ENCODE data around the gene DPYSL3. TPM values are rescaled to one million over a fixed set of nuclear protein-coding genes. Genes with fewer than 3 reads are reported as not detected.
A peak's percentile ranks its signal among the peaks of the same experiment; 100 is the strongest.

DPYSL3 gene
- total and polyA plus RNA-seq, 2 donors (not counting 3 experiments of a cell fraction or from before 2014, with no cell fraction given): 80.3 to 146 TPM

DNA sequence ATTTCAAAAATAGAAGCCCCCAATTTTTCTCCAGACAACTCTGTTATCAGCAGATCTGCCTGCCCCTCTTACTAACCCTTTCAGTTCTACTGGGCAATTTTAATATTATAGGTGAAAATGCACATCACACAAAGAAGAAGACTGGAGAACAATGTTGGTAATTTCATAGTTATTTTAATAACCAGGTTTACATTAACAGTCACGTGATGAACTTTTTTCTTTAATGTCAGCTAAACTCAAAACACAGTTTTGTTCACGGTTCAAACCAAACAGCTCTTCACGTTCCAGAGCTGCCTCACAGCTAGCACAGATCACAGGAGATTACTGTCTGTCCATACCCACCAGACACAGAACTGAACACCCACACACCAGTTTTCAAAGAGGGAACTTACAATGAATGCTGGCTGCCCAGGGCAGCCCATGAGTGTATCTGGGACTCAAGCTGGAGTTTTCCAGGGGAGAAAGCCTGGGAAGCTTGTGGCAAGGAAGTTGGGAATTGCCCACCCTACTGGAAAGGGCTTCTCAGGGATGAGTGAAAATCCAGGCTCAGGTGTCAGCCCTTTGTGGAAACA, 119.1 kb downstream of the DPYSL3 start:
- TF ChIP-seq EZH2 (IDR thresholded peaks at IDR 0.05; ENCODE audit: borderline replicate concordance, low read depth, low read length, severe bottlenecking) (no peak), POLR2A (IDR thresholded peaks at IDR 0.05; ENCODE audit: low read depth, low read length) (no peak), JUN (IDR thresholded peaks at IDR 0.05; ENCODE audit: borderline replicate concordance, insufficient read depth, insufficient read length, low read depth) (no peak)
- TF ChIP-seq, protein P1, sequence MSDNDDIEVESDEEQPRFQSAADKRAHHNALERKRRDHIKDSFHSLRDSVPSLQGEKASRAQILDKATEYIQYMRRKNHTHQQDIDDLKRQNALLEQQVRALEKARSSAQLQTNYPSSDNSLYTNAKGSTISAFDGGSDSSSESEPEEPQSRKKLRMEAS (IDR thresholded peaks at IDR 0.05; ENCODE audit: insufficient read depth, insufficient read length): no peak
- H3K4me3 ChIP-seq (replicated peaks in 1 of 3; ENCODE audit: insufficient read depth in 1 of 3, low read depth in 1 of 3, low read length in 3 of 3): no peak overlapping the region
- ChIA-PET POLR2A (no interaction called here), CTCF (interaction anchor here (0.9 to 6.6 kb wide), 21 partner anchors 10 to 857 kb away, joined by 3 to 63 read pairs (median 5); no protein-coding TSS in a partner anchor)
- H3K27ac ChIP-seq (ENCODE audit: insufficient read depth, low read depth, low read length): no peak overlapping the region
- H3K4me1 ChIP-seq (ENCODE audit: control insufficient read depth, extremely low read depth, insufficient read depth, low read length): peaks cover 12% of the 10 kb centered on the region
- H3K9ac ChIP-seq (replicated peaks; ENCODE audit: extremely low read depth, insufficient read depth, low read length): no peak overlapping the region
- intact Hi-C loops (cut with micrococcal nuclease) (loop anchor here (1.0 kb wide), 1 partner anchor 13 kb away; no protein-coding TSS in a partner anchor), dilution Hi-C loops (cut with MboI; ENCODE audit: extremely low pct_ligation_motif_present, low sequenced_read_pairs) (no loop called here)
- H3K4me2 ChIP-seq (ENCODE audit: insufficient read depth, low read length): no peak overlapping the region
- BruUV-seq (replicated peaks): TSS peak; percentile 20
- DNase-seq (ENCODE audit: low read depth, low spot score) (no peak), FAIRE-seq (no peak)
- peaks cover 2 to 3% of the 10 kb centered on the region in 2 experiments for H3K36me3 ChIP-seq (ENCODE audit: control insufficient read depth in 2 of 2, extremely low read depth in 1 of 2, insufficient read depth in 2 of 2, low read length in 2 of 2)
- H3K9me1 ChIP-seq (replicated peaks; ENCODE audit: control insufficient read depth, extremely low read depth, insufficient read depth, low read length): no peaks in the 10 kb centered on the region
- H4K20me1 ChIP-seq (replicated peaks; ENCODE audit: control insufficient read depth, extremely low read depth, insufficient read depth, low read length): no peaks in the 10 kb centered on the region
- no peaks in the 10 kb centered on the region for H3K9me3 ChIP-seq (replicated peaks; ENCODE audit: control insufficient read depth, insufficient read depth, low read length)
- H3K79me2 ChIP-seq (ENCODE audit: control insufficient read depth, insufficient read depth, low read length): no peaks in the 10 kb centered on the region
- H3K27me3 ChIP-seq (ENCODE audit: control insufficient read depth in 2 of 2, insufficient read depth in 2 of 2, low read length in 2 of 2): no peaks in the 10 kb centered on the region
- no peak overlapping the region for H2AFZ ChIP-seq (ENCODE audit: low read depth, low read length)

DNA sequence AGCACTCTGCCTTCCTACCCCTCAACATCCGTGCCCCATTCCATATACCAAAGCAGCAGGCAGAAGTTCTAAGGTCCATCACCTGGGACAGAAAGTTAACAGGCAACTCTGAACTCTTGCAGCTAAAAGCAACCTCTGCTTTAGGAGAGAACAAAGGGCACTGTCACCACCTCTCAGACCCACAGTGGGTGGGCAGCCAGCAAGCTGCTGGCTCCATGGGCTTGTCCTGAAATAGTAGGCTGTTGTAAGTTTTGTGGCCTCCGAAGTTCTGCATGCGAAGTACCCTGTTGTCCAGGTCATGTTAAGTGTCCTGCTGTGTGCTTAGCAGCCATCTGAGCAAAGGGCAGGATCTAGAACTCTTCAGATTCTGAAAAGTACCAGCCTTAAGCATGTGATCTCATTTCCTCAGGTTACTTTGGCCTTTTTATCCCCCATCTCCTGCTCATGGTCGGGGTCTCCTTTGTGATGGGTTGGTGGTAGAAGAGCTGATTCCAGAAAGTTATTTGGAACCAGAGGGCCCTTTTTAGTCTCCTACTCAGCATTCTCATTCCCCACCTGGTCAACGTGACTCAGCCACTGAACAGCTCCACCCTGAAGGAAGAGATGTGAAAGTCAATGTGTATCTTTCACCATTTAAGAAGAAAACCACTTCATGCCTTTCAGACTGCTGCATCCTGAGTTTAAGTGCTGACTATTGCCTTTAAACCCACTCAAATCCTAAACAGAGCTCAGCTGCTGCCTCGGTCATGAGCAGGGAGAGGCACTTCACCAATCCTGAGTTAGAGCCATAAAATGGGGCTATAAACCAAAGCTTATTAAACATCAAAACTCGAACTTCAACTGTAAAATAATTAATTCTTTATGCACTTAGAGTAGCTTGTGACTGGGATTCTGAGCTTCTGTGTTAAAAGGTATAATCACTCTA, 121.4 kb downstream of the DPYSL3 start:
- no TSS peak for BruUV-seq (replicated peaks)
- Histone ChIP-seq H3K27ac (ENCODE audit: insufficient read depth, low read depth, low read length) (no peak overlapping the region), H3K9me1 (replicated peaks; ENCODE audit: control insufficient read depth, extremely low read depth, insufficient read depth, low read length) (no peaks in the 10 kb centered on the region), H3K4me2 (ENCODE audit: insufficient read depth, low read length) (no peak overlapping the region), H3K36me3 (ENCODE audit: control insufficient read depth in 2 of 2, extremely low read depth in 1 of 2, insufficient read depth in 2 of 2, low read length in 2 of 2) (no peaks in the 10 kb centered on the region), H3K27me3 (ENCODE audit: control insufficient read depth in 2 of 2, insufficient read depth in 2 of 2, low read length in 2 of 2) (no peaks in the 10 kb centered on the region), H4K20me1 (replicated peaks; ENCODE audit: control insufficient read depth, extremely low read depth, insufficient read depth, low read length) (no peaks in the 10 kb centered on the region), H3K9me3 (replicated peaks; ENCODE audit: control insufficient read depth, insufficient read depth, low read length) (no peaks in the 10 kb centered on the region), H3K79me2 (ENCODE audit: control insufficient read depth, insufficient read depth, low read length) (no peaks in the 10 kb centered on the region), H3K4me3 (replicated peaks in 1 of 3; ENCODE audit: insufficient read depth in 1 of 3, low read depth in 1 of 3, low read length in 3 of 3) (no peak overlapping the region), H3K9ac (replicated peaks; ENCODE audit: extremely low read depth, insufficient read depth, low read length) (no peak overlapping the region), H2AFZ (ENCODE audit: low read depth, low read length) (no peak overlapping the region), H3K4me1 (ENCODE audit: control insufficient read depth, extremely low read depth, insufficient read depth, low read length) (peaks cover 12% of the 10 kb centered on the region)
- DNase-seq (ENCODE audit: low read depth, low spot score) (no peak), FAIRE-seq (no peak)
- intact Hi-C loops (cut with micrococcal nuclease) (no loop called here), dilution Hi-C loops (cut with MboI; ENCODE audit: extremely low pct_ligation_motif_present, low sequenced_read_pairs) (no loop called here)
- ChIA-PET CTCF (interaction anchor here (1.0 to 5.7 kb wide), 10 partner anchors 9 to 855 kb away, joined by 3 to 37 read pairs (median 6); no protein-coding TSS in a partner anchor), POLR2A (no interaction called here)
- no peak for TF ChIP-seq EZH2 (IDR thresholded peaks at IDR 0.05; ENCODE audit: borderline replicate concordance, low read depth, low read length, severe bottlenecking)
- no peak for TF ChIP-seq FOS (IDR thresholded peaks at IDR 0.05; ENCODE audit: borderline replicate concordance, insufficient read depth, low read length)
- TF ChIP-seq GATA2 (IDR thresholded peaks at IDR 0.05; ENCODE audit: insufficient read depth, insufficient read length, low read depth, low read length): no peak
- TF ChIP-seq JUN (IDR thresholded peaks at IDR 0.05; ENCODE audit: borderline replicate concordance, insufficient read depth, insufficient read length, low read depth): no peak
- TF ChIP-seq, protein P2, sequence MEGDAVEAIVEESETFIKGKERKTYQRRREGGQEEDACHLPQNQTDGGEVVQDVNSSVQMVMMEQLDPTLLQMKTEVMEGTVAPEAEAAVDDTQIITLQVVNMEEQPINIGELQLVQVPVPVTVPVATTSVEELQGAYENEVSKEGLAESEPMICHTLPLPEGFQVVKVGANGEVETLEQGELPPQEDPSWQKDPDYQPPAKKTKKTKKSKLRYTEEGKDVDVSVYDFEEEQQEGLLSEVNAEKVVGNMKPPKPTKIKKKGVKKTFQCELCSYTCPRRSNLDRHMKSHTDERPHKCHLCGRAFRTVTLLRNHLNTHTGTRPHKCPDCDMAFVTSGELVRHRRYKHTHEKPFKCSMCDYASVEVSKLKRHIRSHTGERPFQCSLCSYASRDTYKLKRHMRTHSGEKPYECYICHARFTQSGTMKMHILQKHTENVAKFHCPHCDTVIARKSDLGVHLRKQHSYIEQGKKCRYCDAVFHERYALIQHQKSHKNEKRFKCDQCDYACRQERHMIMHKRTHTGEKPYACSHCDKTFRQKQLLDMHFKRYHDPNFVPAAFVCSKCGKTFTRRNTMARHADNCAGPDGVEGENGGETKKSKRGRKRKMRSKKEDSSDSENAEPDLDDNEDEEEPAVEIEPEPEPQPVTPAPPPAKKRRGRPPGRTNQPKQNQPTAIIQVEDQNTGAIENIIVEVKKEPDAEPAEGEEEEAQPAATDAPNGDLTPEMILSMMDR (IDR thresholded peaks at IDR 0.05; ENCODE audit: extremely low read depth in 1 of 2, insufficient read depth in 1 of 2, low read depth in 1 of 2, low read length in 2 of 2): no peak
- no peak for TF ChIP-seq POLR2AphosphoS5 (IDR thresholded peaks at IDR 0.05; ENCODE audit: insufficient read depth, low read depth, low read length)
- no peak for TF ChIP-seq MYC (IDR thresholded peaks at IDR 0.05; ENCODE audit: low read depth, low read length)
- TF ChIP-seq, protein P1 (IDR thresholded peaks at IDR 0.05; ENCODE audit: insufficient read depth, insufficient read length): no peak
